Ecto neural progenitor cell (in vitro differentiated cells): Measurements from ENCODE around the gene UBE2G1.

Source experiments
- DNase-seq: peaks from one replicate; pipeline ENCODE4 v3.0.0-alpha.2; 2018; ENCODE audit warnings: low spot score

The UBE2G1 gene

GRCh38 chr17:4334332-4334731, 32.1 kb downstream of the UBE2G1 start:
- DNase-seq = no peak

GRCh38 chr17:4333041-4333440, 33.4 kb downstream of the UBE2G1 start:
- DNase-seq = no peak

GRCh38 chr17:4332296-4332970, 34.0 kb downstream of the UBE2G1 start:
- no peak for DNase-seq

- no peak for DNase-seq
These were observed 34.9 kb downstream of the UBE2G1 start for GRCh38 chr17:4331614-4332013.

GRCh38 chr17:4329838-4330237, 36.6 kb downstream of the UBE2G1 start:
- DNase-seq = no peak

GRCh38 chr17:4327606-4328005, 38.9 kb downstream of the UBE2G1 start:
- DNase-seq = no peak

GRCh38 chr17:4326608-4327007, 39.9 kb downstream of the UBE2G1 start:
- DNase-seq = no peak

- no peak for DNase-seq
These were observed 40.4 kb downstream of the UBE2G1 start for GRCh38 chr17:4326112-4326511.

GRCh38 chr17:4324463-4324862, 42.0 kb downstream of the UBE2G1 start:
- no peak for DNase-seq

- no peak for DNase-seq
These were observed 47.3 kb downstream of the UBE2G1 start for GRCh38 chr17:4319221-4319620.

- no peak for DNase-seq
These were observed 47.9 kb downstream of the UBE2G1 start for GRCh38 chr17:4318596-4318995.

GRCh38 chr17:4318186-4318585, 48.3 kb downstream of the UBE2G1 start:
- DNase-seq = no peak

GRCh38 chr17:4317610-4318009, 48.9 kb downstream of the UBE2G1 start:
- DNase-seq = no peak

GRCh38 chr17:4316648-4317047, 49.8 kb downstream of the UBE2G1 start:
- no peak for DNase-seq

GRCh38 chr17:4314618-4315017, 51.9 kb downstream of the UBE2G1 start:
- no peak for DNase-seq

- no peak for DNase-seq
These were observed 52.3 kb downstream of the UBE2G1 start for GRCh38 chr17:4314179-4314578.

- DNase-seq = no peak
These were observed 53.0 kb downstream of the UBE2G1 start for GRCh38 chr17:4313221-4314114.

- no peak for DNase-seq
These were observed 56.0 kb downstream of the UBE2G1 start for GRCh38 chr17:4310354-4311060.

- DNase-seq = no peak
These were observed 56.6 kb downstream of the UBE2G1 start for GRCh38 chr17:4309897-4310296.

- no peak for DNase-seq
These were observed 59.1 kb downstream of the UBE2G1 start for GRCh38 chr17:4307179-4307930.

GRCh38 chr17:4305224-4305623, 61.3 kb downstream of the UBE2G1 start:
- no peak for DNase-seq

- no peak for DNase-seq
These were observed 62.0 kb downstream of the UBE2G1 start for GRCh38 chr17:4304417-4305027.
